Esophagus squamous epithelium (tissue), 5 donors: ENCODE data around the gene RAPGEF5. TPM values are rescaled to one million over a fixed set of nuclear protein-coding genes. Genes with fewer than 3 reads are reported as not detected.

Source experiments
- DNase-seq: peaks from one replicate; lab custom pipeline; 2025; lab: John Stamatoyannopoulos, UW
- H3K27ac ChIP-seq, 4 donors: fragments of 200-600 bp; sonication (generic); one replicate each; pipeline ENCODE4 v1.5.1; 2016 to 2019; ENCODE audit warnings: mild to moderate bottlenecking in 1 of 4
- H3K27me3 ChIP-seq, 4 donors: fragments of 200-600 bp; sonication (generic); 1 replicate in 3 of 4; 2 replicates in 1 of 4; pipeline versions ENCODE4 v1.5.1 to v1.6.0; 2017 to 2021; ENCODE audit warnings: antibody characterized with exemption in 1 of 4
- H3K36me3 ChIP-seq, 3 donors: fragments of 200-600 bp; sonication (generic); one replicate each; pipeline ENCODE4 v1.5.1; 2016 to 2019
- H3K4me1 ChIP-seq, 3 donors: fragments of 200-600 bp; sonication (generic); one replicate each; pipeline ENCODE4 v1.5.1; 2017 to 2019
- H3K4me3 ChIP-seq, 4 donors: fragments of 200-600 bp; sonication (generic); 1 replicate in 3 of 4; 2 replicates in 1 of 4; pipeline ENCODE4 v1.5.1; 2016 to 2019; ENCODE audit warnings: mild to moderate bottlenecking in 2 of 4, moderate library complexity in 1 of 4
- H3K9me3 ChIP-seq, 3 donors: fragments of 200-600 bp; sonication (generic); one replicate each; pipeline ENCODE4 v1.5.1; 2016 to 2019
- POLR2A ChIP-seq, 4 donors: fragments of 450-650 bp; IDR thresholded peaks; one replicate each; pipeline ENCODE4 v1.6.1; 2017; ENCODE audit warnings: antibody characterized with exemption in 4 of 4, mild to moderate bottlenecking in 4 of 4, moderate library complexity in 3 of 4
- WGBS, 2 donors: methylation state at CpG; one replicate each; pipeline ENCODE4 v1.1.5; 2018; 5-methylcytosine and 5-hydroxymethylcytosine counted together
- intact Hi-C: fragments of 100-400 bp; cut with DNase I; formaldehyde crosslinking; loops from one replicate; pipeline ENCODE4 v1.15.0; 2022
- total RNA-seq, 4 donors: library from RNA; depleted of rRNA; stranded (reverse); fragments of >200 nt; gene quantifications; one replicate each; pipeline ENCODE4 v1.1.0, GENCODE V29; 2016
- TF ChIP-seq, protein P1 (sequence below), 6 experiments: fragments of 450-650 bp in 4 of 6; fragments of 200-600 bp in 2 of 6; sonication (generic) in 2 of 6; IDR thresholded peaks; one replicate each; pipeline ENCODE4 v1.5.1; 2016 to 2019; ENCODE audit warnings: antibody characterized with exemption in 6 of 6, mild to moderate bottlenecking in 4 of 6, moderate library complexity in 4 of 6
- donor health status: DM: yes; HTN: yes; CAD: no.

The RAPGEF5 gene
- total RNA-seq, 4 donors from 2014 or later: 16.9 to 50.5 (median 38.4) TPM

- peaks cover 0 to 25% (median 8%) of the 10 kb centered on the region in 3 donors for H3K4me1 ChIP-seq
- peak overlapping the region in 1 of 4 donors; percentile 16 for H3K4me3 ChIP-seq
- H3K36me3 ChIP-seq: peaks cover 0 to 49% (median 0%) of the 10 kb centered on the region in 3 donors
- TF ChIP-seq, protein P1, sequence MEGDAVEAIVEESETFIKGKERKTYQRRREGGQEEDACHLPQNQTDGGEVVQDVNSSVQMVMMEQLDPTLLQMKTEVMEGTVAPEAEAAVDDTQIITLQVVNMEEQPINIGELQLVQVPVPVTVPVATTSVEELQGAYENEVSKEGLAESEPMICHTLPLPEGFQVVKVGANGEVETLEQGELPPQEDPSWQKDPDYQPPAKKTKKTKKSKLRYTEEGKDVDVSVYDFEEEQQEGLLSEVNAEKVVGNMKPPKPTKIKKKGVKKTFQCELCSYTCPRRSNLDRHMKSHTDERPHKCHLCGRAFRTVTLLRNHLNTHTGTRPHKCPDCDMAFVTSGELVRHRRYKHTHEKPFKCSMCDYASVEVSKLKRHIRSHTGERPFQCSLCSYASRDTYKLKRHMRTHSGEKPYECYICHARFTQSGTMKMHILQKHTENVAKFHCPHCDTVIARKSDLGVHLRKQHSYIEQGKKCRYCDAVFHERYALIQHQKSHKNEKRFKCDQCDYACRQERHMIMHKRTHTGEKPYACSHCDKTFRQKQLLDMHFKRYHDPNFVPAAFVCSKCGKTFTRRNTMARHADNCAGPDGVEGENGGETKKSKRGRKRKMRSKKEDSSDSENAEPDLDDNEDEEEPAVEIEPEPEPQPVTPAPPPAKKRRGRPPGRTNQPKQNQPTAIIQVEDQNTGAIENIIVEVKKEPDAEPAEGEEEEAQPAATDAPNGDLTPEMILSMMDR (IDR thresholded peaks at IDR 0.05): no peak
- no peak for TF ChIP-seq POLR2A (IDR thresholded peaks at IDR 0.05)
- H3K27me3 ChIP-seq: no peaks in the 10 kb centered on the region
- 63 to 84% methylated on average over 8 of the region's 8 CpGs for WGBS, 2 donors
- no peak overlapping the region for H3K27ac ChIP-seq
- no peaks in the 10 kb centered on the region for H3K9me3 ChIP-seq
- intact Hi-C loops: no loop called here
- no peak for DNase-seq
These were observed 166.2 kb downstream of the RAPGEF5 start for GRCh38 chr7:22190736-22191135.

DNA sequence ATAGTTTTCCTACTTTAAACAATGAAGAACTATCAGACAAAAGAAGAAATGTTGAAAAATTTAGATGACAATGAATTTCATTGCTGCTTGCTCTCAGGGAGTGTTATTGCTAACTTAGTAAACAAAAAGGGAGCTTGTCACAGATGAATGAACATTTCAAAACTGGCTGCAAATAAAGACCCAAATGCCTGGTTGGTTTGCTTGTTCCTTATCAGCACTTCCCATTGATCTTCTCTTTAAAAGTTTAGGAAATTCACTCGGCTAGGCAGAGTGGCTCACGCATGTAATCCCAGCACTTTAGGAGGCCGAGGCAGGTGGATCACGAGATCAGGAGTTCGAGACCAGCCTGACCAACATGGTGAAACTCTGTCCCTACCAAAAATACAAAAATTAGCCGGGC, 167.2 kb downstream of the RAPGEF5 start:
- Histone ChIP-seq H3K27ac (no peak overlapping the region), H3K36me3 (peaks cover 0 to 42% (median 0%) of the 10 kb centered on the region in 3 donors)
- 43 to 48% methylated on average over 5 to 6 of the region's 6 CpGs for WGBS, 2 donors

GRCh38 chr7:22189230-22189629, 167.7 kb downstream of the RAPGEF5 start:
- DNase-seq: no peak
- no peak for TF ChIP-seq POLR2A (IDR thresholded peaks at IDR 0.05)
- TF ChIP-seq, protein P1 (IDR thresholded peaks at IDR 0.05): no peak
- H3K36me3 ChIP-seq: peaks cover 0 to 42% (median 0%) of the 10 kb centered on the region in 3 donors
- intact Hi-C loops: no loop called here
- H3K4me3 ChIP-seq: no peak overlapping the region
- WGBS, 2 donors: 63 to 65% methylated on average over 3 of the region's 3 CpGs
- H3K27me3 ChIP-seq: no peaks in the 10 kb centered on the region
- H3K4me1 ChIP-seq: peaks cover 0 to 17% (median 8%) of the 10 kb centered on the region in 3 donors
- no peaks in the 10 kb centered on the region for H3K9me3 ChIP-seq
- H3K27ac ChIP-seq: no peak overlapping the region

More for the DNA sequence above, 167.2 kb downstream of the RAPGEF5 start:
- H3K4me1 ChIP-seq: peaks cover 0 to 22% (median 8%) of the 10 kb centered on the region in 3 donors
- no peak for DNase-seq
- no peaks in the 10 kb centered on the region for H3K27me3 ChIP-seq
- H3K4me3 ChIP-seq: no peak overlapping the region
- H3K9me3 ChIP-seq: no peaks in the 10 kb centered on the region
- no peak for TF ChIP-seq POLR2A (IDR thresholded peaks at IDR 0.05)
- TF ChIP-seq, protein P1 (IDR thresholded peaks at IDR 0.05): no peak
- intact Hi-C loops: no loop called here

GRCh38 chr7:22187691-22188348, 169.1 kb downstream of the RAPGEF5 start:
- WGBS, 2 donors: 73 to 84% methylated on average over 6 of the region's 6 CpGs
- no peak for DNase-seq
- no peak for TF ChIP-seq POLR2A (IDR thresholded peaks at IDR 0.05)
- TF ChIP-seq, protein P1 (IDR thresholded peaks at IDR 0.05): no peak
- no peaks in the 10 kb centered on the region for H3K27me3 ChIP-seq
- H3K27ac ChIP-seq: no peak overlapping the region
- peaks cover 0 to 4% (median 3%) of the 10 kb centered on the region in 3 donors for H3K4me1 ChIP-seq
- peaks cover 0 to 33% (median 0%) of the 10 kb centered on the region in 3 donors for H3K36me3 ChIP-seq
- no peak overlapping the region for H3K4me3 ChIP-seq
- no peaks in the 10 kb centered on the region for H3K9me3 ChIP-seq
- intact Hi-C loops: no loop called here

- H3K27me3 ChIP-seq: no peaks in the 10 kb centered on the region
- H3K4me1 ChIP-seq: peaks cover 0 to 20% (median 0%) of the 10 kb centered on the region in 3 donors
- TF ChIP-seq POLR2A (IDR thresholded peaks at IDR 0.05): no peak
- TF ChIP-seq, protein P1 (IDR thresholded peaks at IDR 0.05): no peak
- DNase-seq: no peak
- no peak overlapping the region for H3K27ac ChIP-seq
- intact Hi-C loops: no loop called here
- no peak overlapping the region for H3K4me3 ChIP-seq
- WGBS, 2 donors: 60 to 90% methylated on average over 1 of the region's 1 CpG
- H3K9me3 ChIP-seq: no peaks in the 10 kb centered on the region
- H3K36me3 ChIP-seq: peaks cover 0 to 28% (median 0%) of the 10 kb centered on the region in 3 donors
These were observed 171.4 kb downstream of the RAPGEF5 start for GRCh38 chr7:22185559-22185958.
